HG03432 (cell line): ENCODE measurements around the gene MON1B.
"Not testable (repeated sequence)": the region's sequence is repeated elsewhere in the genome, so short reads cannot be mapped to it uniquely, and the experiment has no call there.

Experiments
- ATAC-seq: cut with Tn5 transposase; IDR thresholded peaks from one replicate; pipeline ENCODE4 v1.9.1; 2021; ENCODE audit warnings: mild to moderate bottlenecking, moderate library complexity; ENCODE audit not compliant: unreplicated experiment

Gene MON1B

DNA sequence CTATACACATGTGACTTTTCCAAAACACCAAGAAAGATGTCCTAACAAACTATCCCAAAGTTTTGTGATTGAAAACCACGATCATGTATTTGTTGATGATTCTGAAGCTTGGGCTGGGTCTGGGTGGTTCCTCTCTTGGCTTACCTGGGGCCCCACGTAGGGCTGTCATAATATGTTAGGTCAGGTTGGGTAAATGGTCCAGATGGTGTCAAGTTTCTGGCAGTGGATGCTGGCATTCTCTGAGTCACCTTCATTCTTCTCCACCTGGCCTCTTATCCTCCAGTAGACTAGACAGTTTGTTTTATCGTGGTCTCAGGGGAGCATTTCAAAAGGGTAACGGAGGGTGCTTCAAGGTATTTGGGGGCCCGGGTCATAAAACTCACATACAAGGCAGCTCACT lies 47.6 kb downstream of the MON1B start:
- no peak for ATAC-seq

DNA sequence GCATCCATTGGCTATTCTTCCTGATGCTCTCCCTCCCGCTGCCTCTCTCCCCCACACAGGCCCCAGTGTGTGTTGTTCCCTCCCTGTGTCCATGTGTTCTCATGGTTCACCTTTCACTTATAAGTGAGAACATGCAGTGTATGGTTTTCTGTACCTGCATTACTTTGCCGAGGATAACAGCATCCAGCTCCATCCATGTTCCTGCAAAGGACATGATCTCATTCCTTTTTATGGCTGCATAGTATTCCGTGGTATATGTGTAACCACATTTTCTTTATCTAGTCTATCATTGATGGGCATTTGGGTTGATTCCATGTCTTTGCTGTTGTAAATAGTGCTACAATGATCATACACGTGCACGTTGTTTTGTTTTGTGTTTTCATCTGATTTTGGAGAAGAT lies 51.5 kb downstream of the MON1B start:
- not testable (repeated sequence) for ATAC-seq

DNA sequence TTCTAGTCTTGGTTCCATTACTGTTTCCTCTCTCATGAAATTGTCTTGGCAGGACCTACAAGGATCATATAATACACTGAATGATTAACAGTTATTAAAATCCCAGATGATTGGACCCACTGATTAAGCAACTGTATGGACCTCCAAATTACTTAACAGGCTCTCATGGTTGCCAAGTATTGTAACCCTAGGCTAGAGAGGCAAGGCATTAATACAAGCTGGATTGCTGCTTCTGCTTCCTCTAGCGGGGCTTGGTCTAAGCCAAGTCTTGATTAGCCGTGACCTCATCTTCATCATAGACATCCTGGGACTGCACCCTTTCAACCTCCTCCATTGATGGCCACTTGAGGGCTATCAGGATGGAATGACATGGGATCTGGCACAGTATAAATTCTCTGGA lies 55.2 kb downstream of the MON1B start:
- no peak for ATAC-seq

DNA sequence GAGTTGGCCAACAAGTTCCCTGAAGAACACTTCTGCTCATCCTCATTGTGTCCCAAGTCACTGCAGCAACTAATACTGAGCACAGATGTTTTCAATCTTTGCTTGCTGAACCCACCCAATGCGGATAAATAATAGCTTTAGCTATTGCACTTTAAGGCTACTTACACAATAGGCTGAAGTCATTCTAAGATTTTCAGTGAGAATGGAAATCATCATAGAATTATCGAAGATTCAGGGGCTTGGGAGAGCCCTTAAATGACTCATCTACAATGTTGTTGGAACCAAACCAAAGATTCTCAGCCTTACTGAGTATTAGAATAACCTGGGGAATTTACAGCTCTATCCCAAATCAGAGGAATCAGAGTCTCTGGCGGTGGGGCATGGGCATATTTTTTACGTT lies 59.4 kb downstream of the MON1B start:
- ATAC-seq, result no peak
